Measurements from ENCODE around the gene PDE7B.

GRCh38 chr6:136149311-136149710, 297.8 kb downstream of the PDE7B start:
- TF ChIP-seq POLR2A (IDR thresholded peaks at IDR 0.05) (no peak), CTCF (IDR thresholded peaks at IDR 0.05 in 8 of 11, conservative IDR thresholded peaks at IDR 0.05 in 3 of 11) (no peak), POLR2AphosphoS5 (IDR thresholded peaks at IDR 0.05) (no peak)
